Upper lobe of left lung (tissue), 4 donors: Measurements from ENCODE around the gene MSH3.

Source experiments
- CTCF ChIP-seq, 6 experiments: fragments of 450-650 bp in 4 of 6; fragments of 200-600 bp in 2 of 6; sonication (generic) in 2 of 6; IDR thresholded peaks; one replicate each; pipeline ENCODE4 v1.5.1; 2016 to 2019; ENCODE audit warnings: antibody characterized with exemption in 6 of 6
- EP300 ChIP-seq, 4 donors: sonication (generic); formaldehyde crosslinking; IDR thresholded peaks; one replicate each; pipeline ENCODE4 v1.5.1; 2017; ENCODE audit warnings: antibody characterized with exemption in 4 of 4, control low read depth in 2 of 4
- POLR2A ChIP-seq, 4 donors: fragments of 450-650 bp; IDR thresholded peaks; one replicate each; pipeline ENCODE4 v1.5.1; 2016 to 2017; ENCODE audit warnings: antibody characterized with exemption in 4 of 4, mild to moderate bottlenecking in 2 of 4
- POLR2AphosphoS5 ChIP-seq, 2 donors: sonication (generic); formaldehyde crosslinking; IDR thresholded peaks; one replicate each; pipeline ENCODE4 v1.5.1; 2017; ENCODE audit warnings: antibody characterized with exemption in 2 of 2

- TF ChIP-seq CTCF (IDR thresholded peaks at IDR 0.05) (no peak), POLR2A (IDR thresholded peaks at IDR 0.05) (no peak), POLR2AphosphoS5 (IDR thresholded peaks at IDR 0.05) (no peak), EP300 (IDR thresholded peaks at IDR 0.05) (no peak)
Observed at GRCh38 chr5:80864109-80864508, 209.7 kb downstream of the MSH3 start.
